Measurements from ENCODE around the gene SLC45A2. TPM values are rescaled to one million over a fixed set of nuclear protein-coding genes. Genes with fewer than 3 reads are reported as not detected.
"Not testable (repeated sequence)": the region's sequence is repeated elsewhere in the genome, so short reads cannot be mapped to it uniquely, and the experiment has no call there.

Gene SLC45A2
- total RNA-seq, 2 experiments from 2014 or later = not detected

DNA sequence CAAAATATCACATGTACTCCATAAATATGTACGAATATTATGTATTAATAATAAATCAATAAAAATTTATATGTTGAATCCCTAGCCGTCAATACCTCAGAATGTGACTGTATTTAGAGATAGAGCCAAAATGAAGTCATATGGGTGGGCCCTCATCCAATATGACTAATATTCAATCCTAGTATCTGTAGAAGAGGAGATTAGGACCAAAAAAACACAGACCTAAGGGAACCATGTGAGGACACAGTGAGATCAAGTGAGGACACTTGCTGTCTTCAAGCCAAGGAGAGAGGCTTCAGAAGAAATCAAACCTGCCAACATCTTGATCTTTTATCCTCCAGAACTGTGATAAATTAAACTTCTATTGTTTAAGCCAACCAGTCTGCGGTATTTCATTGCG, 27.0 kb upstream of the SLC45A2 start:
- ChIA-PET POLR2A (no interaction called here), CTCF (ENCODE audit: unreplicated experiment) (no interaction called here)
- H3K4me3 ChIP-seq (ENCODE audit: low read depth, low read length, poor library complexity, severe bottlenecking) = no peak overlapping the region
- peaks cover 19% of the 10 kb centered on the region for H3K4me1 ChIP-seq (ENCODE audit: insufficient read depth, low read length, poor library complexity, severe bottlenecking)
- no peak overlapping the region for H3K4me2 ChIP-seq (ENCODE audit: low read length)
- no TSS peak for BruUV-seq (replicated peaks)
- no peak overlapping the region for H3K27ac ChIP-seq (ENCODE audit: low read depth, low read length, poor library complexity, severe bottlenecking)
- intact Hi-C loops (cut with micrococcal nuclease; ENCODE audit: unreplicated experiment) = no loop called here
- H4K20me1 ChIP-seq (ENCODE audit: insufficient read depth, low read length) = no peaks in the 10 kb centered on the region
- H3K9me2 ChIP-seq (ENCODE audit: insufficient read depth, low read length) = no peaks in the 10 kb centered on the region
- no peaks in the 10 kb centered on the region for H3K9me3 ChIP-seq (ENCODE audit: low read length)
- no peak overlapping the region for H2AFZ ChIP-seq (ENCODE audit: low read length)
- H3K36me3 ChIP-seq (ENCODE audit: insufficient read depth, low read length) = no peaks in the 10 kb centered on the region
- DNase-seq (ENCODE audit: low spot score) = no peak
- no peaks in the 10 kb centered on the region for H3K79me2 ChIP-seq (ENCODE audit: insufficient read depth, low read depth, low read length)
- TF ChIP-seq, protein P1, sequence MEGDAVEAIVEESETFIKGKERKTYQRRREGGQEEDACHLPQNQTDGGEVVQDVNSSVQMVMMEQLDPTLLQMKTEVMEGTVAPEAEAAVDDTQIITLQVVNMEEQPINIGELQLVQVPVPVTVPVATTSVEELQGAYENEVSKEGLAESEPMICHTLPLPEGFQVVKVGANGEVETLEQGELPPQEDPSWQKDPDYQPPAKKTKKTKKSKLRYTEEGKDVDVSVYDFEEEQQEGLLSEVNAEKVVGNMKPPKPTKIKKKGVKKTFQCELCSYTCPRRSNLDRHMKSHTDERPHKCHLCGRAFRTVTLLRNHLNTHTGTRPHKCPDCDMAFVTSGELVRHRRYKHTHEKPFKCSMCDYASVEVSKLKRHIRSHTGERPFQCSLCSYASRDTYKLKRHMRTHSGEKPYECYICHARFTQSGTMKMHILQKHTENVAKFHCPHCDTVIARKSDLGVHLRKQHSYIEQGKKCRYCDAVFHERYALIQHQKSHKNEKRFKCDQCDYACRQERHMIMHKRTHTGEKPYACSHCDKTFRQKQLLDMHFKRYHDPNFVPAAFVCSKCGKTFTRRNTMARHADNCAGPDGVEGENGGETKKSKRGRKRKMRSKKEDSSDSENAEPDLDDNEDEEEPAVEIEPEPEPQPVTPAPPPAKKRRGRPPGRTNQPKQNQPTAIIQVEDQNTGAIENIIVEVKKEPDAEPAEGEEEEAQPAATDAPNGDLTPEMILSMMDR (conservative IDR thresholded peaks at IDR 0.05; ENCODE audit: low read length) = no peak
- TF ChIP-seq EZH2phosphoT487 (IDR thresholded peaks at IDR 0.05; ENCODE audit: borderline replicate concordance, low read depth, low read length) = no peak

DNA sequence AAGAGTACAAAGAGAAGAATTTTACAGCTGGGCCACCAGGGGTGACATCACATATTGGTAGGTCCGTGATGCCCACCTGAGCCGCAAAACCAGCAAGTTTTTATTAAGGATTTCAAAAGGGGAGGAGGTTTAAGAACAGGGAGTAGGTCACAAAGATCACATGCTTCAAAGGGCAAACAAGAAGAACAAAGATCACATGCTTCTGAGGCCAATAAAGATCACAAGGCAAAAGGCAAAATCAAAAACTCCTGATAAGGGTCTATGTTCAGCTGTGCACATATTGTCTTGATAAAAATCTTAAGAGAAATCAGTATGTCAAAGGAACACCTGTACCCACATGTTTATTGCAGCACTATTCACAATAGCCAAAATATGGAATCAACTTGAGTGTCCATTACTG, 25.7 kb upstream of the SLC45A2 start:
- CTCF ChIA-PET (ENCODE audit: unreplicated experiment); DNase-seq (ENCODE audit: low spot score); H3K4me2 ChIP-seq (ENCODE audit: low read length); H3K27ac ChIP-seq (ENCODE audit: low read depth, low read length, poor library complexity, severe bottlenecking); H2AFZ ChIP-seq (ENCODE audit: low read length); POLR2A ChIA-PET; H4K20me1 ChIP-seq (ENCODE audit: insufficient read depth, low read length); H3K36me3 ChIP-seq (ENCODE audit: insufficient read depth, low read length); H3K9me2 ChIP-seq (ENCODE audit: insufficient read depth, low read length); BruUV-seq (replicated peaks); H3K4me3 ChIP-seq (ENCODE audit: low read depth, low read length, poor library complexity, severe bottlenecking); H3K79me2 ChIP-seq (ENCODE audit: insufficient read depth, low read depth, low read length); H3K9me3 ChIP-seq (ENCODE audit: low read length); intact Hi-C loops (cut with micrococcal nuclease; ENCODE audit: unreplicated experiment): not testable (repeated sequence)
- peaks cover 19% of the 10 kb centered on the region for H3K4me1 ChIP-seq (ENCODE audit: insufficient read depth, low read length, poor library complexity, severe bottlenecking)

- H3K79me2 ChIP-seq (ENCODE audit: insufficient read depth, low read depth, low read length) = no peaks in the 10 kb centered on the region
- H3K4me3 ChIP-seq (ENCODE audit: low read depth, low read length, poor library complexity, severe bottlenecking) = no peak overlapping the region
- CTCF ChIA-PET (ENCODE audit: unreplicated experiment) = no interaction called here
- no peak overlapping the region for H2AFZ ChIP-seq (ENCODE audit: low read length)
- no TSS peak for BruUV-seq (replicated peaks)
- no peaks in the 10 kb centered on the region for H3K9me3 ChIP-seq (ENCODE audit: low read length)
- peaks cover 19% of the 10 kb centered on the region for H3K4me1 ChIP-seq (ENCODE audit: insufficient read depth, low read length, poor library complexity, severe bottlenecking)
- no peak overlapping the region for H3K27ac ChIP-seq (ENCODE audit: low read depth, low read length, poor library complexity, severe bottlenecking)
- no peaks in the 10 kb centered on the region for H3K36me3 ChIP-seq (ENCODE audit: insufficient read depth, low read length)
- no peaks in the 10 kb centered on the region for H4K20me1 ChIP-seq (ENCODE audit: insufficient read depth, low read length)
- POLR2A ChIA-PET = no interaction called here
- no peak overlapping the region for H3K4me2 ChIP-seq (ENCODE audit: low read length)
- H3K9me2 ChIP-seq (ENCODE audit: insufficient read depth, low read length) = no peaks in the 10 kb centered on the region
- intact Hi-C loops (cut with micrococcal nuclease; ENCODE audit: unreplicated experiment) = loop anchor here (10.0 kb wide), 1 partner anchor 565 kb away; the partner anchor contains the start of gene TARS1
- no peak for TF ChIP-seq EZH2phosphoT487 (IDR thresholded peaks at IDR 0.05; ENCODE audit: borderline replicate concordance, low read depth, low read length)
- TF ChIP-seq, protein P1 (conservative IDR thresholded peaks at IDR 0.05; ENCODE audit: low read length) = no peak
- no peak for DNase-seq (ENCODE audit: low spot score)
These were observed 25.1 kb upstream of the SLC45A2 start for GRCh38 chr5:34009610-34010009.
